ENCODE measurements around the gene RAI1.
A peak's percentile ranks its signal among the peaks of the same experiment; 100 is the strongest.
"Not testable (repeated sequence)": the region's sequence is repeated elsewhere in the genome, so short reads cannot be mapped to it uniquely, and the experiment has no call there.

RAI1 gene

DNA sequence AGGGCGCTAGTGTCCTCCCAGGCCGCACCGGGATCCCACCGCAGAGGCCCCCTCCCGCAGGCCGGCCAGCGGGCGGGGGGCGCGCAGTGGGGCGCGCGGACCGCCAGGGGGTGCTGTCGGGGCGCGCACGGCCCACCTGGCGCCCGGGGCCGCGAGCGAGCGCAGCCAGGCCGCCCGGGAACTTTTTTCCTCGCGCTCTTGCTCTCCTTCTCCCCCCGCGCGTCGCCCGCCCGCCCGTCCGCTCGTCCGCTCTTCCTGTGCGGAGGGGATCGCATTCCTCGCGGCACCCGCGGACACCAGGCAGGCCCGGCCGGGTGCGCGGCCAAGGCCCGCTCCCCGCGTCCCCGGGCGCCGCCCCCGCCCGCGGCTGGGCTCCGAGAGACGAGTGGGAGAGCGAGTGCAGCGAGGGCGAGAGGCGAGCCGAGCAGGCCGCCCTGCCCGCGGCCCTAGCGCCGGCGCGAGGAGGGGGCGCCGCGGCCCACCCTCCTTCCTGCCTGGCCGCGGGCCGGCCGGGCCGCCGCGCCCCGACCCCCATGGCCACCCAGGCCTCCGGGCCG, at the start of gene RAI1:
TSS of gene RAI1 (plus strand) at position 272 of the 557 bp plus-strand sequence. CDS start 111,491 bp downstream, outside the sequence.
- peak; percentile 77 for DNase-seq (ENCODE audit: low read depth)

- not testable (repeated sequence) for DNase-seq (ENCODE audit: low read depth)
Observed at GRCh38 chr17:17632690-17633089, 48.6 kb upstream of the RAI1 start.

DNA sequence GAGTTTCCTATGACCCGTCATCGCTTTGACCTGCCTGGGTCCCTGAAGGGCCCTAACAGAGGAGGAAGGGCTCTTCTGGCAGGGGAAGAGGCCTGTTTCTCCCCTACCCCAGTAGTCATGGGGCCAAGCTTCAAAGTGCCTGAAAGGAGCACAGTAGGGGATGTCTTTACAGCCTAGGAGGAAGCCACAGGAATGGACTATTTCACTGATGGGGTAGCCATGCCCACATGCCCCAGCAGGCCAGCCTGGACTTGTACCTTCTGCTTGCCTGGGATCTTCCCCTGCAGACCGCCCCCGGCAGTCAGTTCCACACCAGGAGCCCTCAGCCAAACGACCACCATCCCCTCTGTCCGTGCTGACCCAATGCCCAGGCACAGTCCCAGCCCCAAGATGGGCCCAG, 47.9 kb upstream of the RAI1 start:
- DNase-seq (ENCODE audit: low read depth), result no peak

DNA sequence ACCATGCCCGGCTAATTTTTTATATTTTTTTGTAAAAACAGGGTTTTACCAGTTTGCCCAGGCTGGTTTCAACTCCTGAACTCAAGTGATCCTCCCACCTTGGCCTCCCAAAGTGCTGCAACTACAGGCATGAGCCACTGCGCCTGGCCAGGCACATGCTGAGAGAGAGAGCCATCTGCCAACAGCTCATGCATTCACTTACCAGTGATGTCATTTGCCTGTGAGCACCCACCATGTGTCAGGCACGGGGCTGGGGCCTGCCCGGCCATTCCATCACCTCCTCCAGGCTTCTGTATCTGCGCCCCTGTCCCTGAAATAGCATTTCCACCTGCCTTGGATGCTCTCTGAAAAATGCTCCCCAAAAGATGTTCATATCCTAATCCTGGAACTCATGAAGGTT, 46.1 kb upstream of the RAI1 start:
- no peak for DNase-seq (ENCODE audit: low read depth)

GRCh38 chr17:17635537-17636271, 45.6 kb upstream of the RAI1 start:
- DNase-seq (ENCODE audit: low read depth), result not testable (repeated sequence)

- DNase-seq (ENCODE audit: low read depth), result no peak
Observed at GRCh38 chr17:17636272-17636885, 44.9 kb upstream of the RAI1 start.

DNA sequence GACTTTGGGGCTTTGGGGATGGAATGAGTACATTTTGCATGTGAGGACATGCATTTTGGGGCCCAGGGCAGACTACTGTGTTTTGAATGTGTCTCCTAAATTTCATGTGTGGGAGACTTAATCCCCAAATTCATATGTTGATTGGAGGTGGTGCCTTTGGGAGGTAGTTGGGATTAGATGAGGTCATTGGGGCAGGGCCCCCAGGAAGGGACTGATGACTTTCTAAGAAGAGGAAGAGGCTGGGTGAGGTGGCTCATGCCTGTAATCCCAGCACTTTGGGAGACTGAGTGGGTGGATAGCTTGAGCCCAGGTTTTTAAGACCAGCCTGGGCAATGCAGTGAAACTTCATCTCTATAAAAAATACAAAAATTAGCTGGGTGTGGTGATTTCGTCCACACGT, 42.8 kb upstream of the RAI1 start:
- no peak for DNase-seq (ENCODE audit: low read depth)

DNA sequence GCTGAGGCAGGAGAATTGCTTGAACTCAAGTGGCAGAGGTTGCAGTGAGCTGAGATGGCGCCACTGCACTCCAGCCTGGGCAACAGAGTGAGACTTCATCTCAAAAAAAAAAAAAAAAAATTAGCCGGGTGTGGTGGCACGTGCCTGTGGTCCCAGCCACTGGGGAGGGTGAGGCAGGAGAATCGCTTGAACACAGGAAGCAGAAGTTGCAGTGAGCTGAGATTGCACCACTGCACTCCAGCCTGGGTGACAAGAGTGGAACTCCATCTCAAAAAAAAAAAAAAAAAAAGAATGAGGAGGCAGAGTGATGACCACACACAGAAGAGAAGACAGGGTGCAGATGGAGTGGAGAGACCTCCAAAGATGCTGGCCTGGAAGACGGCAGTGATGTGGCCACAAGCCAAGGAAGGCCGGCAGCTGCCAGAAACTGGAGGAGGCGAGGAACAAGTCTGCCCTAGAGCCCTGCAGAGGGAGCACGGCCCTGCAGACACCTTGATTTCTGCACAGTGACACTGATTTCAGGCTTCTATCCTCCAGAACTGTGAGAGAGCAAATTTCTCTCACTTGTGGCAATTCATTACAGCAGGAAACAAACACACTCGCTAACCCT, 41.5 kb upstream of the RAI1 start:
- DNase-seq (ENCODE audit: low read depth), result not testable (repeated sequence)

DNA sequence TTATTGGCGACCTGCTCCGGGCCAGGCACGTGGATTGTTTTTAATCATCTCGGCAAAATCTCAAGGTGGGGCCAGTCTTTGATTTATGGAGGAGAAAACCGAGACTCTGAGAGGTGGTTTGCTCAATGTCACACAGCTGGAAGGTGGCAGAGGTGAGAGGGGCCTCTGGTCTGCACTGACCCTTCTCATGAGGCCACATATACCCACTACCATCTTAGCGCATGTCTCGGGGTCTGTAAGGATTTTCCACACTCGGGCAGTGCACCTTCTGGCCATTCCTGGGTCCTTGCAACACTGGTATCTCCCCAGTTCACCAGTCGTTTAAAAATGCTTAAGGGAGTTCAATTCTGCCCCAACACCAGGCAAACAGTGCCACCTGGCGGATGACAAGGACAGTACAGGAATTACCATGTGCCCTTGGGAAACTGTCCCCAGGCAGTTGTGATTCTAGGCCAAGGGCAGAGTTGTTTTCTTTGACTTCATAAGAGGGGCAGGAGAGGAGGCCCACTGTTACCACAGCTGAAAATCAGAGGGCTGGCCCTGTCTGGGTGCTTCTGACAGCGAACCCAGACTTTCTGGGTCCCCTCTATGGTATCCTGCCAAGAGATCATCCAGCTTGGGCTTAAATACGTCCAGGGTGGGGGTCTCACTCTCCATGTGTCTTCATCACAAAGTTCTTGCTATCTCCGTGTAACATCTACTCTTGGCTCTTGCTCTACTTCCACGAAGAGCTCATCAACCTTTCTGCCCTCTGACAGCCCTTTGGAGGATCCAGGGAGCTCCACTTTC, 39.4 kb upstream of the RAI1 start:
- peak; percentile 70 for DNase-seq (ENCODE audit: low read depth)

GRCh38 chr17:17645148-17645547, 36.1 kb upstream of the RAI1 start:
- DNase-seq (ENCODE audit: low read depth), result not testable (repeated sequence)

DNA sequence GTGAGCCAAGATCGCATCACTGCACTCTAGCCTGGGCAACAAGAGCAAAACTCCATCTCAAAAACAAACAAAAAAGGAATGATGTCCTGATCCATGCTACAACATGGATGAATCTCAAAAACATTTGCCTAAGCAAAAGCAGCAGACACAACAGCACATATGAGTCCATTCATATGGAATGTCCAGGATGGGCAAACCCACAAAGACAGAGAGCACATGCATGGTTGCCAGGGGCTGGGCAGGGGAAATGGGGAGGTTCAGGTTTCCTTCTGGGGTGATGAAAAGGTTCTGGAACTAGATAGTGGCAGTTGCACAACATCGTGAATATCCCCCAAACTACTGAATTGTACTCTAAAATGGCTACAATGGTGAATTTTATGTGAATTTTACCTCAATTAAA, 35.3 kb upstream of the RAI1 start:
- peak; percentile 50 for DNase-seq (ENCODE audit: low read depth)

GRCh38 chr17:17647524-17648178, 33.6 kb upstream of the RAI1 start:
- no peak for DNase-seq (ENCODE audit: low read depth)

GRCh38 chr17:17648762-17649161, 32.5 kb upstream of the RAI1 start:
- DNase-seq (ENCODE audit: low read depth), result peak; percentile 54

GRCh38 chr17:17650959-17651358, 30.3 kb upstream of the RAI1 start:
- no peak for DNase-seq (ENCODE audit: low read depth)

- DNase-seq (ENCODE audit: low read depth), result no peak
Observed at GRCh38 chr17:17653343-17653742, 27.9 kb upstream of the RAI1 start.

DNA sequence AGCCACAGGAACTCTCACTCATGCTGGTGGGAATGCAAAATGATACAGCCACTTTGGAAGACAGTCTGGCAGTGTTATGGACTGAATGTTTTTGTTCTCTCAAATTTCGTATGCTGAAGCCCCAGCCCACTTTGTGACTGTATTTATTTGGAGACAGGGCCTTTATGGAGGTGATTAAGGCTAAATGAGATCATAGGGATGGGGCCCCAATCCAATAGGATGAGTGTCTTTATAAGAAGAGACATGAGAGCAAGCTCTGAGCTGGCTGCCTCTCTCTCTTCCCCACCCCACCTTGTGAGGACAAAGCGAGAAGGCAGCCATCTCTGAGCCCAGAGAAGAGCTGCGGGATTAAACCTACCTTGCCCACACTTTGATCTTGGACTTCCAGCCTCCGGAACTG, 21.9 kb upstream of the RAI1 start:
- no peak for DNase-seq (ENCODE audit: low read depth)

- no peak for DNase-seq (ENCODE audit: low read depth)
Observed at GRCh38 chr17:17661134-17661533, 20.1 kb upstream of the RAI1 start.

- no peak for DNase-seq (ENCODE audit: low read depth)
Observed at GRCh38 chr17:17661834-17662385, 19.3 kb upstream of the RAI1 start.

DNA sequence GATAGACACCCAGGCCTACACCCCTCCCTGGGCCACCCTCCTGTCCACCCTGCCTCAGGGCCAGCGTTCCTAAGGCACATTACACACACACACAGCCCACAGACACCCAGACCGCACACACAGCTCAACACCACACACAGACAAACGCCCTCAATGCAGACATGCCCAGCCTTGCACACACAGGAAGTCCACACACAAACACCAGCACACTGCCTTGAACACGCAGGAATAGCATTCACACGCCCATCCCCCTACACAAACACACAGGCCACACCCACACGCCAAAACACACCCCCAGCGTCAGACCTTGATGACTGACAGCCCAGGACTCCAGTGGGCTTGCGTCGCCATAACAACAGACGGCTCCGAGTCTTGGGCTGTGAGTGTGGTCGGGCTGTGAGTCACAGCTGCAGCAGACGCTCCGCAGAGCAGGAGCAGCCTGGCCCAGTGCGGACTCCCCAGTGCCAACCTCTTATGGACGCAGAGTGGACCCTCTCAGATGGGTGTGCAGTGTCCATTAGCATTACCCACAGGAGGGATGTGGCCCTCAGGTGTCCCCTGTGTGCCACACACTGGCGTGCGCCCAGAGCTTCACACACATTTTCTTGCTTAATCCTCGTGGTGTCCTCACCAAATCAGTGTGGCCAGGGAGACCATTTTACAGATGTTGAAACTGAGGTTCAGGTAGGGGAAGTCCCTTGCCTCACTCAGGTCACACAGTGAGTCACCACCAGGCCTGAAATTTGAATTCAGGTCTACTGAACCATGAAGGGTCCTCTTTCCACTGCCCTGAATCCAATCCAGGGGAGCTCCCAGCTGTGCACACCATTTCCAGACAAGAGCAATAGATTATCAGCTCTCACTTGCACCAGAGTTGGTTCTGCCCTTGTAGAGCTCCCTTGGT, 17.8 kb upstream of the RAI1 start:
- DNase-seq (ENCODE audit: low read depth), result peak; percentile 98

DNA sequence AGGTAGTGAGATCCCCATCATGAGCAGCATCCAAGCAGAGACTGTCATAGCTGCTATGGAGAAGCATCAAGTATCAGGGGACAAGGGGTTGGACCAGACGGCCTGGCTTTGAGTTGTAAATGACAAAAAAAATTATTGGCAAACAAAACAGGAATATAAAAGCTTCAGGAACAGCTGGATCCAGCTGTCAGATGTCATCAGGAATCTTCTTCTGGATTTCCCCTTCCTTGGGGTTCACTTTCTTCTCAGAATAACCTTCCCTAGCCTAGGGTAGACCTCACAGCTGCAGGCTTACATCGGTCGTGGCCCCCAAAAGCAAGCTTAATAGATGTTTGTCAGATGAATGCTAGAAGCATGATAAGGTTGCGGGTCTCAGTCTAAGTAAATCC, 17.2 kb upstream of the RAI1 start:
- DNase-seq (ENCODE audit: low read depth), result no peak
